NCI-H526 (cell line): ENCODE measurements around the gene DPYSL4.

Experiments
- DNase-seq, 2 experiments: peaks; one replicate each; lab custom pipeline; 2025; lab: John Stamatoyannopoulos, UW

The DPYSL4 gene

GRCh38 chr10:132163826-132164515 is 22.8 kb upstream of the DPYSL4 start:
- DNase-seq, result peak in 1 of 2 experiments; percentile 32

GRCh38 chr10:132164761-132165278 is 21.9 kb upstream of the DPYSL4 start:
- peak in 1 of 2 experiments; percentile 74 for DNase-seq

- DNase-seq, result no peak
Measured at GRCh38 chr10:132165416-132165980, 21.2 kb upstream of the DPYSL4 start.

DNA sequence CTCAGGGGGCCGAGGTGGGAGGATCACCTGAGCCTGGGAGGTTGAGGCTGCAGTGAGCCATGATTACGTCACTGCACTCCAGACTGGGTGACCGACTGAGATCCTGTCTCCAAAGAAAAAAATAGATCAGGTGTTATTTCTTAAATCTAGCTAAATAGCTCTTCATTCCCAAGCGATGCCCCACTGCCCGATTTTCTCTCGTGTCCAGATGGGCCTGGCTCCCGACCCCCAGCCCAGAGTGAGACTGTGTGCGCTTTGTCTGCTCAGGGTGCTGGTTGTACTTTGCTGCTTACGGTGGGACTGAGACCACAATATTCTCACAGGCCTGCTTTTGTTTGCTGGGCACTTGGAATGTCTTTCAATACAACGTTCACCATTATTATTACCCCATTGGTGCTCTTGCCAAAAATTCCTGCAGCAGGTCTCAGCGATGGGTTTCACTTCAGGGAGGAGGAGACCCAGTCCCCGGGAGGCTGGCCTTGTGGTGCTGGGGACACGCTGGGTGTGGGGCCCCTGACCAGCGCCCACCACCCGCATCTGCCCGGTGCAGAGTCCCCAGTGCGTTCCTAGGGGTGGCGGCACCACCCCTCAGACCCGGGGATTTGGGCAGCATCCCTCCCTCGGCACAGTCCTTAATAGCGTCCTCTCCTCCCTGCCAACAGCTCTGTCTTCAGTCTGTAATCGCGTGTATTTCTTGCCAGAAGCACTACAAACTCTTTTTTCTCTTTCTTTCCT is 20.4 kb upstream of the DPYSL4 start:
- DNase-seq, result no peak

DNA sequence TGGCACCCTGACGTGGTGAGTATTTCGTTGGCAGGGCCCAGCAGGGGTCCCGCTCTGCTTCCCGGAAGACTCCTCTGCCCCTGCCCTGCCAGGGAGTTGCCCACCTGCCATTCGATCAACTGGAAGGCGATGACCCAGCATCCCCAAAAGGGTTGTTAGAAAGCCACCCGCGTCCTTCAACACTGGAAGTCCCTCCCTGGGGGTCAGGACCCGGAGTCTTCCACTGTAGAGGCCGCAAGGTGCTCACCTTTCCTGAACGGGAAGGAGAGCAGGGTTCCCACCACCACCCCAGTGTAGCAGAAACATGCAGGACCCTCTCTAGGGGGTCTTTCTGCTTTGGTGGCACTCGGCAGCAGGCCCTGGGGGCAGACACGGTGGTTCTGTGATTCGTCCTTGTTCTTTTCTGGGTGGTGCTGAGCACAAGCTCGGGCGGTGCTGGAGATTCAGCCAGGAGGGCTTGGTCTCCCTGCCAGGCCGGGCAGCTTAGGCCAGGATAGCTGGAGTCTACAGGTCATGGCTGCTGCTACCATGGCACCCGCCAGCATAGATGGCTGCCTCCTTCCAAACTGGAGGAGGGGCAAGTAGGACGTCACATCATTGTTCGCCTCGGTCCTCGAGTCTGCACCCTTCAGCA is 19.6 kb upstream of the DPYSL4 start:
- no peak for DNase-seq

GRCh38 chr10:132167976-132168375 is 18.8 kb upstream of the DPYSL4 start:
- DNase-seq, result no peak

DNA sequence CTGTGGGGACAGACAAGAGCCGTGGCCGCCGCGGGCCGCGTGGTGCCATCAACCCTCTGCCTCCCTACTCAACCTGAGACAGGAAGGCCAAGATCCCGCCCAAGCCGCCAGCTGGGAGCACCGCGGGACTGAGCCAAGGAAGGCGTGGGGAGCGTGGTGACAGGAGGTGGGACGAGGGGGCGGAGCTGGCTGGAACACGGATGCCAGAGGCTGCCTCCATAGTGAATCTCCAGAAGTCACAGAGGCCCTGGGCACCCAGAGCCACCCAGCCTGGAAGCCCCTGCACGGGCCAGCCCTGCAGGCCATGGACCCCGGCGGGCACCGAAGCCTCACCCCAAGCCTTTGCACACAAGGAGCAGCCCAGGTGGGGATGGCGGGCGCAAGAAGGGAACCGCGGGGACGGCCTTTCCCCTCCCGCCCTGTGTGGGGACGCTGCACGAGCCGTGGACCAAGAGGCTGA is 18.1 kb upstream of the DPYSL4 start:
- DNase-seq, result no peak

GRCh38 chr10:132169031-132169765 is 17.6 kb upstream of the DPYSL4 start:
- no peak for DNase-seq

DNA sequence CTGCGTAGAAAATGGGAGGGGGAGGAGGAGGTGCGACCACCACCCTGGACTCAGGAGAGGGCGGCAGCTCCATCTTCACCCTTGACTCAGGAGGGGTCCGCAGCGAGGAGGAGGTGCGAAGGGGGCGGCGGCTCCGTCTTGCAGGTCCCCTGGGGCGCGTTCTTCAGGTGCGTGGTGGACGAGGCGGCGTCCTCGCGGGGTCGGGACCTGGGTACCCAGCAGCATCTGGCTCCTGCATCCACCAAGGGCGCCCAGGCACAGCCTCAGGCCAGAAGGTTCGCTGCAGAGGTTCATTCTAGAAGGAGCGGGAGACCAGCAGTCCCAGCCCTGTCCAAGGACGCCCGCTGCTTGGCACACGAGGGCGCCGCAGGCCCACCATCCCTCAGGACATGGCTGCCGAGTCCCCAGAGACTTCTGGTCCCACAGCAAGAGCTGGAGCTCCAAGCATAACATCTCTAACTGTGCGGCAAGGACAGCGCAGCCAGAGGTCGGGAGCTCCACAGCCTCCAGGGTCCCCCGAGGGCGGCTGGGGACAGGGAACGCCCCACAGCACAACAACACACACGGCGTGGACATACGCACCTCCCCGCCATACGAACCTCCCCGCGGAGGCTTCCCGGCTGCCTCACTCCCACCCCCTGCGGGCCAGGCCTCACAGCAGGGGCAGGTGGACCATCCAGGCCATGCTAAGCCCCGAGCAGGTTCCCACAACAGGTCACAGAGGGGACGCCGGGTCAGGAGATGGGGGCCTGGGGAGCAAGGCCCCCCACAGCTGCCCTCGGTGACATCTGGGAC is 16.8 kb upstream of the DPYSL4 start:
- peak in 1 of 2 experiments; percentile 26 for DNase-seq

GRCh38 chr10:132170561-132171361 is 16.0 kb upstream of the DPYSL4 start:
- no peak for DNase-seq

- DNase-seq, result peak; percentile 25 to 42
Measured at GRCh38 chr10:132172091-132173066, 14.4 kb upstream of the DPYSL4 start.

DNA sequence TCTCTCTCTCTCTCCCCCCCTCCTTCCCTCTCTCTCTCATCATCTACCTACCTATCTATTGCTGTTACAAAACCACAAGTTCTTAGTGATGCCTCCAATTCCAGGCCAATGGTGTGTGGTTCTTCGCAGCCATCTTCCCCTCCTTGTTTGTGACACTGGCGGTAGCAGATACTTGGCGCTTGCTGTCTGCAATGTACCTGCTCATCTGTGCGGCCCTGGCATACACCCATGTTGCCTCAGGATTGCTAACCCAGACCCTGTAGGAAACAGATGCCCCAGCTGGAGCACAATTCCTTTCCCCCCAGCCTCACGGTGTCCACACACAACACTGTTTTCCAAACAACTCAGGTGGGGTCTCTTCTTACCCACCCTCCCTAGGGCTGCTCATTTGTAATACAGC is 13.6 kb upstream of the DPYSL4 start:
- no peak for DNase-seq

DNA sequence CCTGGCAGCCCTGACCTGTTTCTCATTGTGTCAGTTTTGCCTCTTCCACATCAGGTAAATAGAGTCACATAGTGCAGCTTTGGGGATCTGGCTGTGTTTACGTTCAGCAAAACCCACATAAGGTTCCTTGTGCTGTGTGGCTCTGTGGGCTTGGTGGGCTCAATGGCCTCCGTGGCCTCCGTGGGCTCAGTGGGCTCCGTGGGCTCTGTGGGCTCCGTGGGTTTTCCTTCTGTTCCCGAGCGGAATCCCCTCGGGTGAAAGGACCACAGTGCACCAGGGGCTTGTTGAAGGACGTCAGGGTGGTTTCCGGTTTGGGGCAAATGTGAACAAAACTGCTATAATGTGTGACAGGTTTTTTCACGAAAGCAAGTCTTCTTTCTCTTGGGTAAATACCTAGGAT is 12.5 kb upstream of the DPYSL4 start:
- DNase-seq, result no peak

DNA sequence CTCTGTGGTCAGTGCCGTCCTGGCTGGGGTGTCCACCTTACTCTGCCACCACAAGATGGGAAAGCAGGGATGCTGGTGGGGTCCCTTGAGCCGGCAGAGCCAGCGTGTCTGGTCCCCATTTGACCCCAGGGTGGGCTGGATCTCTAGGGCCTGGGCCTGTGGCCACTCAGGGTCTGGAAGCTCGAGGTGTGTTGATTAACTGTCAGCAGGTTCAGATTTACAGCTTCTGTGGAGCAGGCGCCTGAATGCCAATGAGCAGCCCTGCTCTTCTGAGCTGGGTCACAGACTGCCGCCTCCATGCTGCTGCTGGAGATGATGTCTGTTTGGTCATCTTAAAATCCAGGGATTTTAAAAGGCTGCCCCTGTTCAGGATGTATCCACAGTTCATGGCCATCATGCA is 11.3 kb upstream of the DPYSL4 start:
- DNase-seq, result no peak

- peak; percentile 52 to 69 for DNase-seq
Measured at GRCh38 chr10:132175907-132176581, 10.7 kb upstream of the DPYSL4 start.

- DNase-seq, result no peak
Measured at GRCh38 chr10:132176623-132177500, 9.9 kb upstream of the DPYSL4 start.

GRCh38 chr10:132178046-132178445 is 8.7 kb upstream of the DPYSL4 start:
- no peak for DNase-seq
